ENCODE results near the gene AOX1.
"Not testable (repeated sequence)": the region's sequence is repeated elsewhere in the genome, so short reads cannot be mapped to it uniquely, and the experiment has no call there.

Gene AOX1

GRCh38 chr2:200585730-200586643 lies at the start of gene AOX1:
Gene AOX1, plus strand, starts transcription at chr2:200586014. Its CDS starts 95 bp downstream, at chr2:200586109.
- no peak for TF ChIP-seq CTCF (IDR thresholded peaks at IDR 0.05)
- no peaks in the 10 kb centered on the region for H3K9me3 ChIP-seq
- H3K36me3 ChIP-seq: peaks cover 3% of the 10 kb centered on the region
- H3K4me3 ChIP-seq (ENCODE audit: low read depth in 1 of 2, low read length in 1 of 2): peak within 1 kb of the TSS; percentile 49 to 62
- peaks cover 12 to 24% of the 10 kb centered on the region in 2 experiments for H3K4me1 ChIP-seq (ENCODE audit: control insufficient read depth in 1 of 2, insufficient read depth in 1 of 2, low read depth in 1 of 2, low read length in 1 of 2)
- H3K27me3 ChIP-seq: peaks cover 8% of the 10 kb centered on the region
- H3K27ac ChIP-seq: no peak within 1 kb of the TSS

DNA sequence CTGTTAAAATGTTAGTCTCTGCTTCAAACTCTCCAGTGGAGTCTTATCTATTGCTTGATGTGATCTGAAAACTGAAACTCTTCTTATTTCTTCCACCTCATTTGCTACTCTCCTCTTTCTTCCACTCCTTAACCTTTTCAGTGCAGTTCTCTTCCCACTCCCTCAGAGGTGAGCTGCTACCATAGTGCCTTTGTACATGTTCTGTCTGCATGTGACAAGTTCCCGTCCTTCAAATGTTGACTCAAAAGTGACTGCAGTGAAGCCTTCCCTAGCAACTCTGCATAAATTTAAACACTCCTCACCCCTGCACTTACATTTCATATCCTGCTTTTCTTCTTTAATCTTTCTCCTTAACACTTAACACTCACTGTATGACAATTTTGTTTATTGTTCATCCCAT lies 47.7 kb upstream of the AOX1 start:
- H3K27ac ChIP-seq: no peak overlapping the region
- no peaks in the 10 kb centered on the region for H3K27me3 ChIP-seq
- H3K4me1 ChIP-seq (ENCODE audit: control insufficient read depth in 1 of 2, insufficient read depth in 1 of 2, low read depth in 1 of 2, low read length in 1 of 2): no peaks in the 10 kb centered on the region
- H3K36me3 ChIP-seq: peaks cover 70% of the 10 kb centered on the region
- no peaks in the 10 kb centered on the region for H3K9me3 ChIP-seq
- no peak overlapping the region for H3K4me3 ChIP-seq (ENCODE audit: low read depth in 1 of 2, low read length in 1 of 2)
- no peak for TF ChIP-seq CTCF (IDR thresholded peaks at IDR 0.05)

- no peaks in the 10 kb centered on the region for H3K4me1 ChIP-seq (ENCODE audit: control insufficient read depth in 1 of 2, insufficient read depth in 1 of 2, low read depth in 1 of 2, low read length in 1 of 2)
- H3K27me3 ChIP-seq: no peaks in the 10 kb centered on the region
- peaks cover 68% of the 10 kb centered on the region for H3K36me3 ChIP-seq
- H3K4me3 ChIP-seq (ENCODE audit: low read depth in 1 of 2, low read length in 1 of 2): no peak overlapping the region
- no peak overlapping the region for H3K27ac ChIP-seq
- H3K9me3 ChIP-seq: no peaks in the 10 kb centered on the region
- TF ChIP-seq CTCF (IDR thresholded peaks at IDR 0.05): no peak
Observed at GRCh38 chr2:200540793-200541192, 45.0 kb upstream of the AOX1 start.

DNA sequence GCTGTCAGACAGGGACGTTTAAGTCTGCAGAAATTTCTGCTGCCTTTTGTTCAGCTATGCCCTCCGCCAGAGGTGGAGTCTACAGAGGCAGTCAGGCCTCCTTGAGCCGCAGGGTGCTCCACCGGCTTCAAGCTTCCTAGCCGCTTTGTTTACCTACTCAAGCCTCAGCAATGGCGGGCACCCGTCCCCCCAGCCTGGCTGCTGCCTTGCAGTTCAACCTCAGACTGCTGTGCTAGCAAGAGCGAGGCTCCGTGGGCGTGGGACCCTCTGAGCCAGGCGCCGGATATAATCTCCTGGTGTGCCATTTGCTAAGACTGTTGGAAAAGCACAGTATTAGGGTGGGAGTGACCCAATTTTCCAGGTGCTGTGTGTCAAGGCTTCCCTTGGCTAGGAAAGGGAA lies 19.2 kb upstream of the AOX1 start:
- not testable (repeated sequence) for H3K27ac ChIP-seq; H3K4me1 ChIP-seq (ENCODE audit: control insufficient read depth in 1 of 2, insufficient read depth in 1 of 2, low read depth in 1 of 2, low read length in 1 of 2); H3K4me3 ChIP-seq (ENCODE audit: low read depth in 1 of 2, low read length in 1 of 2); H3K9me3 ChIP-seq; H3K27me3 ChIP-seq
- peaks cover 14% of the 10 kb centered on the region for H3K36me3 ChIP-seq

- Histone ChIP-seq H3K36me3 (peaks cover 19% of the 10 kb centered on the region), H3K4me3 (ENCODE audit: low read depth in 1 of 2, low read length in 1 of 2) (no peak overlapping the region), H3K4me1 (ENCODE audit: control insufficient read depth in 1 of 2, insufficient read depth in 1 of 2, low read depth in 1 of 2, low read length in 1 of 2) (no peaks in the 10 kb centered on the region), H3K27ac (no peak overlapping the region), H3K9me3 (no peaks in the 10 kb centered on the region), H3K27me3 (no peaks in the 10 kb centered on the region)
- no peak for TF ChIP-seq CTCF (IDR thresholded peaks at IDR 0.05)
Observed at GRCh38 chr2:200567932-200568331, 17.9 kb upstream of the AOX1 start.

- H3K4me3 ChIP-seq (ENCODE audit: low read depth in 1 of 2, low read length in 1 of 2): no peak overlapping the region
- peaks cover 14% of the 10 kb centered on the region for H3K36me3 ChIP-seq
- H3K4me1 ChIP-seq (ENCODE audit: control insufficient read depth in 1 of 2, insufficient read depth in 1 of 2, low read depth in 1 of 2, low read length in 1 of 2): no peaks in the 10 kb centered on the region
- TF ChIP-seq CTCF (IDR thresholded peaks at IDR 0.05): no peak
- no peaks in the 10 kb centered on the region for H3K27me3 ChIP-seq
- no peak overlapping the region for H3K27ac ChIP-seq
- no peaks in the 10 kb centered on the region for H3K9me3 ChIP-seq
Observed at GRCh38 chr2:200575957-200576356, 9.9 kb upstream of the AOX1 start.
